ENCODE data around the gene GPN3.
"Not testable (repeated sequence)": the region's sequence is repeated elsewhere in the genome, so short reads cannot be mapped to it uniquely, and the experiment has no call there.

The GPN3 gene

DNA sequence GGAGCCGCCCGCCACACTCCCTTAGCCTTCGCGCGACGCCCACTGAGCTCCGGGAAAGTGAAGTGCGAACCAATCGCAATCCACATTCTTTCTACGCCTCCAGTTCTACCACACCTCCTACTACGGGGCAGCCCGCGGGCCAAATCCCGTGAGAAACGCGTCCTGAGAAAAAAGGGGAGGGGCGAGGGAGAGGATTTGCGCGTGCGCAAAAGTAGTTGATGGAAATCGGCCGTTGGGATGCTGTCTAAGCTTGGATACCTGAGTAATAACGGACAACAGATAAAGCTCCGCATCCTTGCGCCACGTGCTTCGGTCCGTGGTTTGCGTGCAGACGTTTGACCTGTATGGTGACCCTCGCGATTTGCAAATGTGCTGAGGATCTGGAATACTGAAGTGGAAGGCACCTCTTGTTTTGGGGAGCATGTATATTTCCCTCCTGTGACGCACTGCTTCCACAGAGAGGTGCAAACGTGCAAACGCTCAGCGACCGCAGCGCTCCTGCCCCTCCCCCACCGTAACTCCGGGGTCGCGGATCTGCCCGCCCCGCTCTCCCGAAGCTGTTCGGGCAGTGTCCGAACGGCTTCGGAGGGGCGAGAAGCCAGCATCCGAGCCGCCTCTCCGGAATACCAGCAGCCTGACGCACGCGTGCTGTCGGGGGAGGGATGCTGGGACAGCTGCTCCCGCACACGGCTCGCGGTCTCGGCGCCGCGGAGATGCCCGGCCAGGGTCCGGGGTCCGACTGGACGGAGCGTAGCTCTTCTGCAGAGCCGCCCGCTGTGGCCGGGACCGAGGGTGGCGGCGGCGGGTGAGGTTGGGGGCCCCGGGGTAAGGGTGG is at the start of gene GPN3, which contains the start of gene FAM216A:
TSS of gene GPN3 (minus strand) at position 44 of the 835 bp plus-strand sequence. CDS start 54 bp downstream, outside the sequence.
TSS of gene FAM216A (plus strand) at position 632 of the 835 bp plus-strand sequence. CDS start at position 663, 31 bp downstream.
- peak; percentile 97 to 99 for DNase-seq

DNA sequence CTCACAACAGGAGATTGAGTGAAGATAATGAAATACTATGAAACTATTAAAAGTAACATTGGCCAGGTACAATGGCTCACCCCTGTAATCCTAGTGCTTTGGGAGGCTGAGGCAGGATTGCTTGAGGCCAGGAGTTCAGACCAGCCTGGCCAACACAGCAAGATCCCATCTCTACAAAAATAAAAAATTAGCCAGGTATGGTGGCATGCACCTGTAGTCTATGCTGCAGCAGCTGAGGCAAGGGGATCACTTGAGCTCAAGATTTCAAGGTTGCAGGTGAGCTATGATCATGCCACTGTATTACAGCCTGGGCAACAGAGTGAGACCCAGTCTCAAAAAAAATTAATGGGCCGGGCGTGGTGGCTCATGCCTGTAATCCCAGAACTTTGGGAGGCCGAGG is 48.9 kb upstream of the GPN3 start:
- DNase-seq, result no peak

GRCh38 chr12:110514363-110514762 is 46.3 kb upstream of the GPN3 start:
- no peak for DNase-seq

DNA sequence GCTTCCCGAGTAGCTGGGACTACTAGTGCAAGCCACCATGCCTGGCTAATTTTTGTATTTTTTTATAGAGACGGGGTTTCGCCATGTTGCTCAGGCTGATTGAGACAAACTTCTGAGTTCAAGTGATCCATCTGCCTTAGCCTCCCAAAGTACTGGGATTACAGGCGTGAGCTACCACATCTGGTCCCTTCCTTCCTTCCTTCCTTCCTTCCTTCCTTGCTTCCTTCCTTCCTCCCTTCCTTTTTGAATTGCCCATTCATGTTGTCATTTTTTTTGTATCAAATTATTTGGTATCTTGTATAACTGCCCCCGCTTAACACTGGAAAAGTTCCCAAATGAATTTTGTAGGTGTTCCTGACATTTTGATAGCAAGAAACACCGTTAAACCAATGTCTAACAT is 45.8 kb upstream of the GPN3 start:
- DNase-seq, result no peak

DNA sequence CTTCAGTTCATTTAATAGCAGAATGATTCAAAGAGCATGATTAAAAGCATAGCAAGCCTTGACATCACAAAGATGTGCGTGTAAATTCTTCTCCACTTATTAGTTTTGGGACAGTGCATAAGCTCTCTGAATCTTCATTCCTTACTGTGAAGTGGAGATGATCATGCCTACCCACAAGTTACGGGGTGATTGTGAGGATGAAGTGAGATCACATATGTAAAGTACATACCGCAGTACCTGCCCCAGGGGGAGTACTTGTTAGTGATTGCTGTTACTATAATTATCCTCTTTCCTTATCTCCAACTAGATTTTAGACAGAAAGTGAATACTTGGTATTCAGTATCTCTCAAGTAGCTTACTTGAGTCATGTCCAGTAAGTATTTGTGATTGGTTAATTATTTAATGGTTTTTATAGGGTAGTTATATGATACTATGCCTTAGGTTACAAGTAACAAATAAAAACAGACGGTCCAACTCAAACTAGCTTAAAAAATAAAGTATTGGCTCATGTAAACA is 40.1 kb upstream of the GPN3 start:
- no peak for DNase-seq

GRCh38 chr12:110505332-110505731 is 37.3 kb upstream of the GPN3 start:
- DNase-seq, result no peak

- no peak for DNase-seq
Observed at GRCh38 chr12:110503432-110503831, 35.4 kb upstream of the GPN3 start.

DNA sequence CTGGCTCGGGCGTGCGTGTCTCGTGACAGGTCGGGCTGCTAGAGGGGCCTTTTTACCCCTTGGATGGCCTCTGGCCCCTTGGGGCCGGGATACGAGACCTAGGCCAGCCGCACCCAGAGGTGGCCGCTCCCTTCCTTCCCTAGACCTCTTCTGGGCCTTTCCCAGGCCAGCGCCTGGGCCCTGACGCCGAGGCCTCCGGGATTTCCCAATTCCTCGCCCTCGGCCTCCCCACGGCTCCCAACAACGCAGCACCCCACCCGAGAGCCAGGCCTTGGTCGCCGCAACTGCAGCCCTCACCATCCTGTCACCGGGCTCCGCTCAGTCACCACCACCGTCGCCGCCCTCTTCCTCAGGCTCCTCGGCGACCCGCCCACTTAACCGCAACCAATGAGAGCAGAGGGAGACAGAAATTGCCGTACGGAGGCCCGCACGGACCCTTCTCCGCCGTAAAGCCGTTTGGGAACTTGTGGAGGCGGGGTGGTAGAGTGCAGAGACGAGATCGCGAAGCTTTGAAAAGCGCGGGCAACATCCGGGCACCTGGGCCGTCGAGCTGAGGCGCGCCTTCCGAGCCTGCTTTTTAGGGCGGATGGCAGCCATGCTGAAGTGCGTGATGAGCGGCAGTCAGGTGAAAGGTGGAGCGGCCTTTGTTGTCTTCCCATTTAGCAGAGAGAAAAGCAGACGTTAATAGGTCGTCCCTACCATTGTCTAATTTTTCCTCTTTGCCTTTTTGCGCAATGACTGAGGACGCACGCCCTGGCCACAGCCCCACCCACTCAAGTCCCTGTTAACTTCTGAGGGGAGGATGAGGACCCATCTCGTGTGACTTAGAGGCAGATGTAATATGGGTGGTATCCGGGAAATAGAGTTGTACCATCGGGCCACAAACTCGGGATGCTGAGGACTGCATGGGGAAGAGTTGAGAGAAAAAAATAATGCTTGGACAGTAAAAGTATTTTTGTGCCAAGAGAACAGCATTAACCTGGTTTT is 34.0 kb upstream of the GPN3 start, which contains the start of the genes RAD9B and VPS29:
TSS of gene RAD9B (plus strand) at position 580 of the 987 bp plus-strand sequence. CDS start at position 587, 7 bp downstream.
TSS of gene VPS29 (minus strand) at position 360 of the 987 bp plus-strand sequence. CDS start at position 300, 60 bp downstream.
- peak; percentile 99 for DNase-seq

DNA sequence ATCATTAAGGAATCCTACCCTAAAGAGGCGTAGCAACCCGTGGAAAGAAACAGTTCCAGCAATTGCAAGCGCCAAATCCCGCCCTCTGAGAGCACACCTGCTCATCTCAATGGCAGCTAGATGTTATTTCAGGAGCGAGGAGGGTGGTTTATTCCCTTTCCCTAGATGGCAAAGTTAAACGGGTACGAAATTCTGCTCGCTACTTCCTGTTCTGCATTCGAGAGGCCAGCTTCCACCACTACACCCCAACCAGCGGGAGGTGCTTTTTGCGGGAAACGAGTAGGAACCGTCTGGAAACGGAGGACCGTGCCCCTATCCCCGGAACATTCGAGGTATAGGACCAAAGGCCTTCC is 33.3 kb upstream of the GPN3 start:
- DNase-seq, result peak; percentile 55 to 71

- peak; percentile 75 to 78 for DNase-seq
Observed at GRCh38 chr12:110498984-110499706, 31.1 kb upstream of the GPN3 start.

- no peak for DNase-seq
Observed at GRCh38 chr12:110475426-110475825, 7.4 kb upstream of the GPN3 start.

GRCh38 chr12:110467847-110468213 is 227 bp downstream of the GPN3 start:
- no peak for DNase-seq

DNA sequence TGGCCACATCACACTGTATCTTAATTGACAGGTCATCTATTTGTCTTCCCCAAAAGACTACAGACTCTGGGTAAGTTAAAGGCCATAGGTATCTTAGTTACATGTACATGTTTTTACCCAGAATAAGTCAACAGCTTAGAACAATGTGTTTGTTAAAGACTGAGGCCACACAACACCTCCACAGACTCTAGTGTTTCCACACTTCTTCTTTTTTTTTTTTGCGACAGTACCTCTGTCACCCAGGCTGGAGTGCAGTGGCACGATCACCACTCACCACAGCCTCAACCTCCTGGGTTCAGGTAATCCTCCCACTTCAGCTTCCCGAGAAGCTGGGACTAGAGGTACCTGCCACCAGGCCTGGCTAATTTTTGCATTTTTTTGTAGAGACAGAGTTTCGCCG is 1.3 kb downstream of the GPN3 start:
- no peak for DNase-seq

DNA sequence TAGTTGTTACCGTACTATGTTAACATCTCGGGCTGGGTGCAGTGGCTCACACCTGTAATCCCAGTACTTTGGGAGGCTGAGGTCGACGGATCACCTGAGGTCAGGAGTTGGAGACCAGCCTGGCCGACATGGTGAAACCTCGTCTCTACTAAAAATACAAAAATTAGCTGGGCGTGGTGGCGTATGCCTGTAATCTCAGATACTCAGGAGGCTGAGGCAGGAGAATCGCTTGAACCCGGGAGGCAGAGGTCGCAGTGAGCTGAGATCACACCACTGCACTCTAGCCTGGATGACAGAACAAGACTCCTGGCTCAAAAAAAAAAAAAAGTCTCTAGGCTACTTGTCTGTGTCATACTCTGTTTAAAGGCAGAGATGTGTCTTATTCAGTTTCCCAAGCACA is 2.3 kb downstream of the GPN3 start:
- DNase-seq, result not testable (repeated sequence)

- no peak for DNase-seq
Observed at GRCh38 chr12:110465024-110465423, 3.0 kb downstream of the GPN3 start.

DNA sequence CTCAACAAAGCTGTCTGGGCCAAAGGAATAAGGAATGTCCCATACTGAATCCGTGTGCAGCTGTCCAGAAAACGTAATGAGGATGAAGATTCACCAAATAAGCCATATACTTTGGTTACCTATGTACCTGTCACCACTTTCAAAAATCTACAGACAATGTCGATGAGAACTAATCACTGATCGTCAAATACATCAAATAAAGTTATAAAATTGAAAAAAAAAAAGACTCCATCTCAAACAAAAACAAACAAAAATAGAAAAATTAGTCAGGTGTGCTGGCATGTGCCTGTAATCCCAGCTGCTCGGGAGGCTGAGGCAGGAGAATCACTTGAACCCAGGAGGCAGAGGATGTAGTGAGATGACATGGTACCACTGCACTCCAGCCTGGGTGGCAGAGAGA is 6.9 kb downstream of the GPN3 start:
- not testable (repeated sequence) for DNase-seq

- no peak for DNase-seq
Observed at GRCh38 chr12:110458756-110459155, 9.3 kb downstream of the GPN3 start.

- no peak for DNase-seq
Observed at GRCh38 chr12:110453569-110454296, 14.3 kb downstream of the GPN3 start.

GRCh38 chr12:110451263-110451662 is 16.8 kb downstream of the GPN3 start:
- no peak for DNase-seq

DNA sequence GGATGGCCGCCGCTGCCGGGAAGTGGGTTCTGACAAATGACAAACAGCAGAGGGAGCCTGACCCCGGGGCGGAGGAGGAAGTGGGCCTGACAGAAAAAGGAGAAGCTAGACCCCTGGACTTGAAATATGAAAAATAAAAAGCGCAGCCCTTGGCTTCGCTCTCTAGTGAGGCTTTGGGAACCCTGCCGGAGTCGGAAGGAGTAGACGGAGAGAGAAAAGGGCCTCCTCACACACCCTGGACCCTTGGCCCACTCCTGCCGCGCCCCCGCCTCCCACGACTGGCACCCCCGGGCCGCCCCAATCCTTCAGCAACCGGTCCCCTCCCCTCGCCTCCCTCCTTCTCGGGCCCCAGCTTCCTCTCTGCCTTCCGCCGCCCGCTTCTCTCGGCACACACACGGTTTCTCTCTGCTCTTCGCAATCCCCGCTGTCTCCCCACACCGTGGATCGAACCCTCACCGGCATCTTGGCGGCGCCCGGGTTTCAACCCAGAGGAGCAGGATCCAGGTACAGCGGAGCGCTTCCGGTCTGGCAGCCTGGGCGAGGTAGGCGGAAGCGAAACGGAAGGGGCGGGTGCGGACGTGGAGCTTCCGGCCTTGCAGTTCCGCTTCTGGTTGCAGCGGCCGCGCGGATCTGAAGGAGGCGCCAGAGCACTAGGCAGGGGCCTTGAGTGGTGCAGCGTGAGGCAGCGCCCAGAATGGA is 18.1 kb downstream of the GPN3 start, which contains the start of gene ARPC3:
TSS of gene ARPC3 (minus strand) at position 539 of the 699 bp plus-strand sequence. CDS start at position 462, 77 bp downstream.
- peak; percentile 94 to 97 for DNase-seq

DNA sequence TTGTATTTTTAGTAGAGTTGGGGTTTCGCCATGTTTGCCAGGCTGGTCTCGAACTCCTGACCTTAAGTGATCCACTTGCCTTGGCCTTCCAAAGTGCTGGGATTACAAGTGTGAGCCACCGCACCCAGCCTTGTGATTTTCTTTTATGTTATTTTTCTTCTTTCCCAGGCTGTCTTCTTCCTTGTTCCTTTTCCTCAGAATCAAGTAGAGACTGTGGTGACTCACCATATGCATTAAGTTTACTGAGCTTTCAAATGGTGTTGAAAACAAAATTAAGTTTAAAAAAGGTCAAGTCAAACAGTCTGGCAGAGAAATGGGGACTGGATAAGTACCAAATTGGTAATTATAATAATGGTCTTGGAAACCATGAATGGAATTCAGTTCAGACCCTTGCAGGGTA is 23.6 kb downstream of the GPN3 start:
- DNase-seq, result no peak

Measured in inflammatory macrophage treated with lipopolysaccharide for 1 hour (primary cell).